Right forelimb (tissue), 1 donor: ENCODE data around the gene IFI27L1.

Source experiments
- DNase-seq: peaks from one replicate; pipeline ENCODE4 v3.0.0-alpha.2; 2018

The IFI27L1 gene

DNA sequence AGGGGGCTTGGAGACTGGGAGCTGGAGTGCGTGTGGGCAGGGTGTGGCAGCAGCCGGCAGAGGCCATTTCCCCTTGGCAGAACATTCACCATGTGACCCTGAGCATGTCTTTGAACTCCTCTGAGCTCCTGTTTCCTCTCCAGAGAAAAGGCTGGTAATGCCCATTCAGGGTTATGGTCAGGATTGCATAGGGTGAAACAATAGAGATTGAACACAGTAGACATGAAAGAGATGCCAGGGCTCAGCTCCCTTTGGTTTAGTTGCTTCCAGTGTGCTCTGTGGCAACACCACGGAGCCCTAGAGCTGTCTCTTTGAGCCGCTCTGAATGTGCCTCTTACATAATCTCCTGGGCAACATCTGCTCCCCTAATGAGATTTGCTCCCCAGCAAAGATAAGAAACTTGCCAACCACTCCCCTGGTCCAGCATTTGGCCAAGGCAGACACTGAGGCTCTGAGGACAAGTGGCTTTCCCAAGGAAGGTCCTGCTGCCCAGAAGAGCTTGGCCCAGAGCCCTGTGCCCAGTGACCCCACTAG is 34.0 kb downstream of the IFI27L1 start:
- DNase-seq = no peak

DNA sequence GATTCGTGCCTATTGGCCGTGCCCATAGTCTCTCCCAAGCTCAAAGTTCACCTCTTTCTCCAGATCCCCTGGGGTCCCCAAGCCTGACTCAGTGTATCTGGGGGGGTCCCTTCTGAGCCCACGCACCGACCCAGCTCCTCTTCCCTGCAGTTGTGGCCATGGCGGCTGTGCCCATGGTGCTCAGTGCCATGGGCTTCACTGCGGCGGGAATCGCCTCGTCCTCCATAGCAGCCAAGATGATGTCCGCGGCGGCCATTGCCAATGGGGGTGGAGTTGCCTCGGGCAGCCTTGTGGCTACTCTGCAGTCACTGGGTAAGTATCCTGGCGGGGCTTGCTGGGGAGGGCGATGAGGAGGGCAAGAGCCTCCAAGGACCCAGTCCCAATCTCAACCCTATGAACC is 34.5 kb downstream of the IFI27L1 start:
- no peak for DNase-seq

DNA sequence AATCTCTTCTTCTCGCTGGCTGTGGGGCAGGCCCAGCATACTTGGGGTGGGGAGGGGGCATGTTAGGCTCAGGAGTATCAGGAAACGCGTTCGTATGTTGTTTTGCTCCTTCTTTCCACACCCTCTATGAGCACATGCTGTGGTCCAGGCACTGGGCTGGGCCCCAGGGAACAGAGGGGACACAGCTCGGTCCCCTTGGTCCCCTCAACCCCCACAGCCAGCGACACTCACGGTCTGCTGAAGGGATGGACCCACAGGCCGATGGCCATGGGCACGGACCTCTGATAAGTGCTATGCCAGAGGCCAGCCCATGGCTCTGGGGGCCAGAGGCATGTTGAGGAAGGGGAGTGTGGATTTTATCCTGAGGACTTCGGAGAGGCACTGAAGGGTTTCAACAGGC is 35.6 kb downstream of the IFI27L1 start:
- no peak for DNase-seq

DNA sequence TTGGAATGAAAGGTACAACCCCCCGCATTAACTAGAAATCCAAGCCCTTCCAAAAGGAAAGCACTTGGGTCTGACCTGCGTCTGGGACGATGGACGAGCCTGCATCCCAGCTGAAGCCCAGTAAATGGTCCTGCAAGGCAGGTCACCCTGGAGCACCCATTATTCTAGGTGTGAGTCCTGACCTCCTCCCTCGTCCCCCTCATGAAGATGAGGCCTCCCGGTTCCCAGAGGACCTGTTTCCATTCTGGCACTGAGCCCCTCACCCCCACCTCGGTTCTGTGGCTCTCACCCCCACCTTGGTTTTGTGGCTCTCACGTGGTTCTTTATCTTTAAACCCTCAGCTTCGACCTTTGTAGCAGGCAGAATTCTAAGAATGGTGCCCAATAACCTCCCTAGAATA is 36.7 kb downstream of the IFI27L1 start:
- no peak for DNase-seq

DNA sequence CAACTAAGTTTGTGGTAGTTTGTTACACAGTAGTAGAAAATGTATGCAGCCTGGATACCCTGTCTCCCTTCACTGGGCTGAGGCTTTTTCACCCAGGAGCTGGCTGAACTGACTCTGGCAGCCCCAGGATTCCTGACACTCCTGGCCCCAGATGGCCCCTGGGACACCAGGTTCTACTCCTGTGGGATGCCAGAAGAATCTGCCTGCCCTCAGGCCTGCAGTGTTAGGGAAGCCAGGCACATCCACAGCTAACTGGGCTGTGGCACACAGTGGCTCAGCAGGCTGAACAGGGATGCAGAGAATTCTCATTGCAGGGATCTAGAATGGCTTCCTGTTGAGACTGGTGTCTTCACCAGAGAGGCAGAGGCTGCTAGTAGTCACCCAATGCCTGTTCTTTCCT is 38.0 kb downstream of the IFI27L1 start:
- no peak for DNase-seq

DNA sequence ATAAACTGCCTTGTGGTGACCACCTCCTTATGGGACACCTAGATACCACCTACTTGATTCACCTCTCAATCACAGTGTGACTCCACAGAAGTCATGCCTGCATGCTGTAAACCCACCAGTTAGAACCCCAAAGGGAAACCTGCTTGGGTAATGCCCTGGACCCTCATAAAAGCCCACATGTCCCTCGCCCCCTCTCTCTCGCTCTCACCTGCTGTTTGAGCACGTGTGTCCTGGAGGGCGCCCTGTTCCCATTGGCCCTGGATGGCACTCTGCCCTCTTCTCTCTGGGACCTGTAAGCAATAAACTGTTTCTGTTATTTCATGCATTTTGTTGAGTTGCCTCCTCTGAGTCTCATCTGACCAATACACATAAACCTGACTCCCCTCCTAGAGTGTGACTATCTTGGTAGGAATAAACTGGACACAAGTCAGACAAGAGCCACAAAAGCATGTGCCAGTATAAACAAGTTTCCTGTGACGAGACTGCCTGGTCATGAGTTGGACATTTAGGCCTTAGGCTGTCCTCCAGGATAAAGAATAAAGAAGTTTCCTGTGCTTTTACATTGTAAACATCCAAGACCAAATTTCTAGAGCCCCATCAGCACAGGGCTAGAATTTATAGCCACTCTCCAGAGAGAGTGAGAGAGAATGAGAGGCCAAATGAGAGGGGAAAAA is 39.7 kb downstream of the IFI27L1 start:
- no peak for DNase-seq

DNA sequence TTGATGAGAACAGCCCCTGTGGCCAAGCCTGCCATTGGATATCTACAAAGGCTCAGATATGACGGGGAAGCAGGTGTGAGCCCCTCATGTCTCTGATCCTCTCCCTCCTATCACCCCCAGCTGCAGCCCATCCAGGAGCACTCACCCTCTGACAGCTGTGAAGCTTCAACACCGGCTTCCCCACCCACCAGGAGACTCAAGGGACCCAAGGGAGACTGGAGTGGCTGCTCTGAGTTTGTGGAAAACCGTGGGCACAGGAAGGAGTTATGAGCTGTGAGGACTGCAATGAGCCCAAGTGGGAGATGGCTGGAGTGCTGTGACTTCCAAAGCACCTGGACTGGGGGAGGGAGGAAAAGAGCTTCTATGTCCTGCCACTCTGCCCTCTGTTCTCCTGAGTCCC is 40.4 kb downstream of the IFI27L1 start:
- no peak for DNase-seq

DNA sequence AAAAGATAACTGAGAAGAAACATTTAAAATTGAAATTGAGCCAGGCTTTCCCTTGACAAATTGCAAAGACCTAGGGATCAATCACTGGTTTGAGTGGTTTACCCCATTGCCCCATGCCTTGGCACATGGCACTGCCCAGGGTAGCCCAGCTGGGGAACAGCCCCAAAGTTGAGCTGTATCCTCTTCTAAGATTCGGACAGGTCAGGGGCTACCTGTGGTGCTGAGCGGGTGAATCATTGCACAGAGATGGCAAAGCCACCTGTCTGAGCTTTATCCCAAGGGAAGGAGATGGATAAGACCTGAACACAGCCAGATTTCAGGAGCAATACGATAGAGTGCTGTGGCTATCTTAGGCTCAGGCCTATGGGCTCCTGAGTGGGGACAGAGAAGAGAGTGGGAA is 41.3 kb downstream of the IFI27L1 start:
- no peak for DNase-seq

DNA sequence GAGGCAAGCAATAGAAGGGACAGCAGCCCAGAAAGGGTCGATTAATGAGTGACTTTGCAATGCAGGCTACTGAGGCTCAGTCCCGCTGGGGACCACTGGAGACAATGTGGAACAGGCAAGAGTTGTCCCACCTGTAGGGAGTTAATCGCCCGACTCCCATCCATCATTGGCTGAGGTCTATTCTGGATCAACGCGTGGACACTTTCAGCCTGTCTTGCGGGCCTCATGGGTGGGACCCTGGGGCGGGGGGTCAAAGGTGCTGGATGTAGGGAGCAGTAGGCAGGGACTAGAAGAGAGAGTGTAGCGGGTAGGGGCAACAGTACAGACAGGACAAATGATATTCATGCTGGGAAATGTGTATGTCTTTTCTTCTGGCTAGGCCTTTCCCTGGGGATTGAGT is 42.2 kb downstream of the IFI27L1 start:
- DNase-seq = no peak

DNA sequence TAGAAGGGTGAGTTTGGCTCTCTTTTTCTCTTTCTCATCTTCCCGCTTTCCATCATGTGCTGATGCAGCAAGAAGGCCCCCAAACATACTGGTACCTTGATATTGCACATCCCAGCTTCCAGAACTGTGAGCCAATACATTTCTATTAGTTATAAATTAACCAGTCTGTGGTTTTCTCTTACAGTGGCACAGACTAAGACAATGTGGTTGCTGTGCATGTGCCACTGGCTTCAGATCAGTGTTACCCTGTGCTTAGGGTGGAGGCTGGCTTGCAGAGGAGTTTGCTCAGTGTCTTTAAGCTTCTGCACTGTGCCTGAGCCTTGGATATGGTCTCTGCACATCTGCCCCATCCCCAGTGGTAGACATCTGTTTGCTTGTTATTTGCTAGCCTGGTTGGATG is 42.8 kb downstream of the IFI27L1 start:
- no peak for DNase-seq

DNA sequence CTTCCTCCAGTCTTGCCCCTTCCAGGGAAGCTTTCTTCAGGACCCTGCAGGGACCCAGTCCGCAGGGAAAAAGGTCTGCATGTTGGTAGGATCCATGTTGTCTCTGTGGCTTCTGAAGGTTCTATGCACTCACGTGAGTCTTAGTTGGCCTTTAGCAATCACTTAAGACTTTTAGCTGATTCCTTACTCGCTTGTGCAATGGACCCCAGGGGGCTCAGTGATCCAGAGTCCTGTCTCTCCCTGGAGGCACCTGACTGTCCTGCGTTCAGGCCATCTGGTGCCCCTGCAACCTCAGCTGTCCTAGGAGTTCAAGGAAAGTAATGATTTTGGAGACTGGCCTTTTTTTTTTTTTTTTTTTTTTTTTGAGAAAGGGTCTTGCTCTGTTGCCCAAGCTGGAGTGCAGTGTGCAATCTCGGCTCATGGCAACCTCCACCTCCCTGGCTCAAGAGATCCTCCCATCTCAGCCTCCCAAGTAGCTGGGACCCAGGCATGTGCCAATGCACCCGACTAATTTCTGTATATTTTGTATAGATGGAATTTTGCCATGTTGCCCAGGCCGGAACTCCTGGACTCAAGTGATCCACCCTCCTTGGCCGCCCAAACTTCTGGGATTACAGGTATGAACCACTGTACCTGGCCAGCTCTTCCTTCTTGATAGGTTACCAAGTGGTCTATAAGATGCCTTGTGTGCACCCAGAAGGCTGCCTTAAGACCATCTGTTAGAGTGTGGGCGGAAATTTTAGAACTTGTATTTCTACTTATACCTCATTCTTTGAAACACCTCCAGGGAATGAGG is 43.7 kb downstream of the IFI27L1 start:
- DNase-seq = no peak

DNA sequence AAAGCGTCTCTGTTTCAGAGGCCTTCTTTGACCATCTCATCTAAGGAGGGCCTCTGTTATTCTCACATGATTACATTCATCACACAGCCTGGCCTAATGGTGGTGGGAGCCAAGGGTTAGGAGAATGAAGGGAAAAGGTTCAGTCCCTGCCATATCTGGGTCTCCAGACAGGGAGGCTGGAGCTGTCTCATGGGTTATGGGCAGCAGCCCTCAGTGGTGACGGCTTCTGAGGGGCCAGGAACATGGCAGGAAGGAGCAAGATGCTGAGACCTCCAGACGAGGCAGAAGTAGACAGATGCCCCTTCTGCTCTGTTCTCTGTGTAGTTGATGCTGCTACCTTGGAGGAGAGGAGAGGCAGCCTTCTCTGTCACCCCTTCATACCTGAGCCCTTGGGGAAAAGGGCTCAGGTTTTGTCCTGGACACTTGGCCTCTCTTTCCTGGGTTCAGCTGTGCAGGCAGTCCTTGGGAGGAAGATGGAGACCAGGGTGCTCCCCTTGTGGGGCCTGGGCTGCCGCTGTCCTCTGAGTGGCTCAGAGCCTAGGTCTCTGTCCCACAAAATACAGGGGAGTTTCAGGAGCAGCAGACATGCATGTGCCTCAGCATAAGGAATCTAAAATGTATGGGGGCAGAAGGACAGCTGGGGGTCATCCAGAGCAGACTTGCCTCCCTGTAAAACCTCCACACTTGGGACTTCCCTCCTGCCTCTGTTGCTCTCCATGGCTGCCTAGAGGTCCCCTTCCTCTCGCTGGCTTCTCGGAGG is 44.7 kb downstream of the IFI27L1 start:
- no peak for DNase-seq

DNA sequence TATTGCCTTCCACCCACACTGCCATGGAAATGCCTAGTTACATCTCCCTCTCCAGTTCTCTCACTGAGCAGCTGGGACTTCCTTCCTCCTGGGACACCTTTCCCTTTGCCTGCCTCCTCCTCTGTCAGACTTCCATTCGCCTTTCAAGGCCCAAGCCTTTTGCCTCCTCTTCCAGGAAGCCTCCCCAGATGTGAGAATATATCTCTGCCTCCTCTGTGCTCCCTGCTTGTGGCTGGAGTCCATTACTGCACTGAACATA is 45.2 kb downstream of the IFI27L1 start:
- no peak for DNase-seq

DNA sequence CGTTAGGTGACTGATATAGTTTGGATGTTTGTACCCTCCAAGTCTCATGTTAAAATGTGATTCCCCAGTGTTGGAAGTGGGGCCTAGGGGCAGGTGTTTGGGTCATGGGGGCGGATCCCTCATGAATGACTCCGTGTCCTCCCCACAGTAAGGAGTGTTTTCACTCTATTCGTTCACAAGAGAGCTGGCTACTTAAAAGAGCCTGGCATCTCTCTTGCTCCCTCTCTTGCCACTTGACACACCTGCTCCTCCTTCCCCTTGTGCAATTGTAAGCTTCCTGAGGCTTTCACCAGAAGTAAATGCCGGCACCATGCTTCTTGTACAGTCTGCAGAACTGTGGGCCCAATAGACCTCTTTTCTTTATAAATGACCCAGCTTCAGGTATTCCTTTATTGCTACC is 45.7 kb downstream of the IFI27L1 start:
- no peak for DNase-seq

DNA sequence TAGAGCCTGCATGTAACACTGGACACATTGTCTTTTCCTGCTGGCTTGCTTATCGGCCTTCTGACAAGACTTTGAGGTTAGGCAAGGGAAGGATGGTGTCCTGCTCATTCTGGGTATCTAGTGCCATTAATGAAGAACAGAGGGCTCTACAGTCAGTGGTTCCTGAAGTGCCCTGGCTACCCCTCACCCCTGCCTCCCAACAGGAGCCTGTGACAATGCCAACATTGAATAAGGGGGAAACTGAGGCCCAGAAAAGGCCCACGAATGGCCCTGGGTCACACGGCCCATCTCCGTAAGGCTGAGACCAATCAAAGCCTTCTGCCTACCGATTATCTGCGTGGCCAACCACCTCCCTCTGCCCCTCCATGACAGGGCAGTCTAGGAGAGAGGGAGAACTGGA is 46.2 kb downstream of the IFI27L1 start:
- no peak for DNase-seq

DNA sequence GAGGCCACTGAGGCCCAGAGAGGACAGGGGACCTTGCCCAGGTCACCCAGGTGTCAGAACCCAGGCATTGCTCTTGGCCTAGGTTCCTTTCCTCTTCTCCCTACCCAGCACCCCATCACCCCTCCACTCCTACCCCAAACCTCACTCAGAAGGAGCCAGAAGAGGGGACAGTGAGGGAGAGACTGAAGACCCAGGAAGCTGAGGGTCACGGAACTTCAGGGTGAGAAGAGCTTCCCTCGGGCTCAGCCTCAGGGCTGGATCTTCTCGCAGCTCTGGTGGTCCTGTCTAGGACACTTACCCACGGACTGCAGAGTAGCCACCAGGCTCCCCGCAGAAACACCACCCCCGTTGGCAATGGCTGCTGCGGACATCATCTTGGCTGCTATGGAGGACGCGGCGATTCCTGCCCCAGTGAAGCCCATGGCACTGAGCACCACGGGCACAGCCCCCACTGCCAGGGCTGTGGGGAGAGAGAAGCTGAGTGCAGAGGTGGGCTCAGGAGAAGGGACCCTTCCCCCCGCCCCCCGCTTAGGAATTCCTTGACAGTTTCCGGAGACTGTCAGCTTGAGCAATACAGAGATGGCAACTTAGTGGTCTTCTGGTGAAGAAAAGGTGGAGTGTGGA is 47.2 kb downstream of the IFI27L1 start:
- no peak for DNase-seq

DNA sequence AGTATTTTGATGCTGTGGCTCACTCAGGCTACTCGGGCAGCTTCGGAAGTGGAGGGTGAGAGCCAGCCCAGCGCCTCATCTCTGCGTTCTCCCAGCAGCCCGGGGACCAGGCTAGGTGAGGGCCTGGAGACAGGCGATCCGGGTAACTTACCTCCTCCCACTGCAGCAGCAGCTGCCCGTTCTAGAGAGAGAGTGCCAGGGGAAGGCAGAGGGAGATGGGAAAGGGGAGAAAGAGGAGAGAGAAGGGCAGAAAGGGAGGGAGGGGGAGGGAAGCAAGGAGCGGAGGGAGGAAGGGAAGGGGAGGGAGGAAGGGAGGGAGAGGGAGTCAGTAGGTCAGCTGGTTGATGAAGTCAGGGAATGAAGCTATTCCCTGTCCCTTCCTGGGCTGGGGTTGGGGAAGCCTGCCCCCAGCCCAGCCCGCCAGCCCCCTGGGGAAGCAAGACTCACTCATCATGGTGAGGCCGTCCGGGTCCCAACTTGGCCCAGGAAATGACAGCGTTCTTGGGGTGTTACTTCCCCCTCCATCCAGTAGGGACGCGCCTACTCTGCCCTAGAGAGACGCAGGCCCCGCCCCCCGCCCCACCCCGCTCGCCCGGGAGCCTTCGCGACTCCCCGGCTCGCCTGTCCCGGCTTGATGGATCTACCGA is 48.1 kb downstream of the IFI27L1 start, which contains the start of gene IFI27L2:
Gene IFI27L2 (minus strand): TSS at position 494 of the 647 bp plus-strand sequence. CDS start 40 bp downstream, at position 454.
- peak; percentile 84 for DNase-seq

DNA sequence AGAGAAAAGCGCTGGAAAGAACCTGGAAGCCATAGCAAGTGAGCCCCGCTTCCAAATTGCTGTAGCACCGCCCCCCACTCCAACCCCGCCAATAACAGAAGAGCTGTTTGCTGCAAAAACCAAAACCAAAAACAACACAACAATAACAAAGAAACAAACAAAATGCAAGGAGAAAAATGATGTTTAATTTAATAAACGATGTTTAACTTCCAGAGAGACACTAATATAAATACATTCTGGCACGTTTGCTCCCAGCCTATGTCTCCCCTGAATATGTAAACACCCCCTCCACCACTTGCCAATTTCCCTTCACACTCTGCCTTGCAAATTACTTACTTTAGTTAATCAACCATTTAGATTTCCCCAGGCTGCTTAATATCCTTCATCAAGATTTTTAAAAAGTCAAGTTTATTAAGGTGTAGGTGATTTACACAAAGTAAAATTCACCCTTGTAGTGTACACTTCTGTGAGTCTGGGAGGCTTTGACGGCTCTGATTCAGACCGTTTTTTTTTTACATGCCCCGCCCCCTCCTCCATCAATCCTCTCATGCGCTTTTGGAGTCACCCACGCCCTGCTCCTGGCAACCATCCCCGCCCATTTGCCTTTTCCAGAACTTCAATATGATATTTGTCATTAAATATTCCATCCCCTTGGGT is 48.8 kb downstream of the IFI27L1 start:
- no peak for DNase-seq

DNA sequence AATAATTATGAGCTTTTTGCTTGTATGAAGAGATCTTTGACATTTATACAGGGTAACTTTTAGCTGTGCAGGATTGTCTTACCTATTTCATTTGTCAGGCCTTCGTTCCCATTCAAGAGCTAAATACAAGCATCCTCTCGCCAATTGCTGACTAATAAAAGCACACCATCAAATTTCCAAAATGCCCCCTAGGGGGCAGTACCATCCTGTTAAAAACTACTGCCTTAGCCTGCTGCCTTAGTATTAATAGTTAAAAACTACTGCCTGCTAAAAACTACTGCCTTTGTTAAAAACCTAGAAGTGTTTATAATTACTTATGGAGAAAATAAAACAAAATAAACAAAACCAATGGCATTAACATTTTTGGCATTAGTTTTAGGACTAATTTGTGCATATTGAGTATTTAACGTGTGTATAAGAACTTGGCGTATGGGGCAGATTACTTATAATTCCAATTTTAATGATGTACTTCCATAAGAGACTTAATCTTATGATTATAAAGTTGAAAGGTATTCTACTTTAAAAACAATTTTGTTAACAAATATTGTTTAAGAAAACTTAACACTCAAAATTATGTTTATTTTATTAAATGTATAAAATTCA is 51.3 kb downstream of the IFI27L1 start:
- DNase-seq = no peak

DNA sequence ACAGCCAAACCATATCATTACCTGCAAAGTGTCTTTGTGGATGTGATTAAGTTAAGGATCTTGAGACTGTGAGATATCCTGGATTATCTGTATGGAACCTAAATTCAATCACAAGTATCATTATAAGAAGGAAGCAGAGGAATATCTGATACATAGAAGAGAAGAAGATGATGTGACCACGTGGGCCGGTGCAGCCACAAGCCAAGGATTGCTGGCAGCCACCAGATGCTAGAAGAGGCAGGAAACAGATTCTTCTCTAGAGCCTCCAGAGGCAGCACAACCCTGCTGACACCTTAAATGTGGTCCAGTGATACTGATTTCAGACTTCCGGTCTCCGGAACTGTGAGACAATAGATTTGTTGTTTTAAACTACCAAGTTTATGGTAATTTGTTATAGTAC is 54.4 kb downstream of the IFI27L1 start:
- no peak for DNase-seq

DNA sequence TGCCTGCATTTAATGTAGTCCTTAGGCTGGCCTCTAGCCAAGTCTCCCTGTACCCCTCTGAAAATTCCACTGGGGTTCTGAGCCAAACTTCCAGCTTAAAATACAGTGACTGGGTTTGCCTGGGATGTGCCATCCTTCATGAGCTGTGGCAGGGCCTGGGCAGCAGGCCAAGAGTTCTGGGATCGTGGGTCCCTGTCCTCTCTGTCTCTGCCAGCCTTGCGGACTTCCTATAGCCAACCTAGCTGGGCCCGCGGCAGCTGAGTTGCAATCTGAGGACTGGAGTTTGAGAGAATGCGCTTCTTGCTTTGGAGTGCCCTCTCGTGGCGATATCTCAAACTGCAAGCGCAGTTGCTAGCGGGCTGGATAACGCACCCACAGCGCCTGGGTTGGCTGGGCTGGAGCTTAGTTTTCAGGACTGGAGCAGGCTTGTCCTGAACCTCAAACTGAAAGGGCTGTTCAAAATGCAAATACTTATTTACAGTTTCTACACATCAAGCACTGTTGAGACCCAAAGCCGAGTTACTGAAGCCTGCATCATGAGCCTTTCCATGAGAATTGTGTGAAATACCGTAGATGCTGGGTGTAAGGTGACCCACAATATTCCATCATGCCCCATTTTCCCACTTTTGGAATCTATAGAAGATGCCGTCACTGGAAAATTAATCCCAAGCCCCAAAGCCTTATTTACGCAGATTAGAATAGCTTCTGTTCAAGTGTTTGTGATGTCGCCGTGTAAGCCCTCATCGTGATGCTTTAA is 55.6 kb downstream of the IFI27L1 start:
- peak; percentile 87 for DNase-seq
